Measurements from ENCODE around the gene FUT2.

The FUT2 gene

DNA sequence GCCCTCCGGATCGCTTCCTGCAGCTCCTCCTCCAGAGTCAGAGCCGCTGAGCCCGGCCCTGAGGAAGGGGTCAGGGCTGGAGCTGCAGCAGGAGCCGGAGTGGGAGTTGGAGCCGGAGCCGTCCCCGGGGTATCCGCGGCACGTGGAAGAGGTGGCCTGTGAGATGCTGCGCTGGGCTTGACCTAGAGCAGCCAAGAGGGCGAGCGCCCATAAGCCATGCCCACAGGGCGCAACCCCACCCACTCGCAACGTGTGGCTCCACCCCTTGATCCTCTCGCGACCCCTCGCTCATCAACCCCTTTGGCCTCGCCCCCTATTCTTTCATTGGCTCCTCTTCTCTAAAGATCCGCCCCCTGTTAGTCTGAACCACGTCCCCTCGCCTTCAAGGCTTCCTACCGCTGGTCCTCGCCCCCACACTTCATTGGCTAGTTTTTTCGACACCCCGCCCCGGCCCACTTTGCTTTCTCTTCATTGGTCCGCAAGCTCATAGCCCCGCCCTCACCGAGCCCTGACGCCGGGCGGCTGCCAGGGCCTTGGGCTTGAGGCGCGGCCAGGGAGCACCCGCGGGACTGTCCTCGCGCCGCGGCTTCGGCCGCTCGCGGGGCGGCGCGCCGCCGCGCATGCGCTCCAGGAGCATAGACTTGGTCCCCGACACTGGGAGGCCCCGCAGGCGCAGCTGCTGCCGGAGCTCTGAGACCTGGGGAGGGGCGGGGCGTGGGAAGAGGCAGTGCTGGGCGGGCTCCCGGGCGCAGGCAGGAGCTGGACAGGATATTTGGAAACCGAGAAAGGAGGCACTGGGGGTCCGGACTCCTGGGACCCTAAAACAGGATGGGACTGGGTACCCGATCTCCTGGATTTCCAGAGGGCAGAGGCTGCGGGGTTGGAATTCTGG lies 18.3 kb downstream of the FUT2 start (continued):
- TF ChIP-seq ZNF391 (tag by site-specific recombination; IDR thresholded peaks at IDR 0.05; ENCODE audit: borderline replicate concordance, low read depth) (no peak), WT1 (tag by site-specific recombination; IDR thresholded peaks at IDR 0.05) (no peak), KLF16 (tag by site-specific recombination; IDR thresholded peaks at IDR 0.05) (peak; percentile 90), ZNF600 (tag by site-specific recombination; IDR thresholded peaks at IDR 0.05) (peak; percentile 15; the same call in 1 of the 2 replicates), ZNF16 (tag by site-specific recombination; IDR thresholded peaks at IDR 0.05; ENCODE audit: low read depth) (no peak), ZNF138 (tag by site-specific recombination; IDR thresholded peaks at IDR 0.05; ENCODE audit: borderline replicate concordance) (no peak), PRDM1 (tag by site-specific recombination; IDR thresholded peaks at IDR 0.05) (no peak), ZNF169 (tag by site-specific recombination; IDR thresholded peaks at IDR 0.05) (no peak), ZNF248 (tag by site-specific recombination; IDR thresholded peaks at IDR 0.05) (no peak), ZFP41 (tag by site-specific recombination; IDR thresholded peaks at IDR 0.05; ENCODE audit: borderline replicate concordance) (no peak), ZNF416 (tag by site-specific recombination; IDR thresholded peaks at IDR 0.05) (no peak), ZNF664 (tag by site-specific recombination; IDR thresholded peaks at IDR 0.05) (no peak), ZNF404 (tag by site-specific recombination; IDR thresholded peaks at IDR 0.05) (no peak), ZSCAN23 (tag by site-specific recombination; IDR thresholded peaks at IDR 0.05) (no peak), ZNF133 (tag by site-specific recombination; IDR thresholded peaks at IDR 0.05) (no peak), ZNF473 (tag by site-specific recombination; IDR thresholded peaks at IDR 0.05) (no peak)
- TF ChIP-seq, protein P1, sequence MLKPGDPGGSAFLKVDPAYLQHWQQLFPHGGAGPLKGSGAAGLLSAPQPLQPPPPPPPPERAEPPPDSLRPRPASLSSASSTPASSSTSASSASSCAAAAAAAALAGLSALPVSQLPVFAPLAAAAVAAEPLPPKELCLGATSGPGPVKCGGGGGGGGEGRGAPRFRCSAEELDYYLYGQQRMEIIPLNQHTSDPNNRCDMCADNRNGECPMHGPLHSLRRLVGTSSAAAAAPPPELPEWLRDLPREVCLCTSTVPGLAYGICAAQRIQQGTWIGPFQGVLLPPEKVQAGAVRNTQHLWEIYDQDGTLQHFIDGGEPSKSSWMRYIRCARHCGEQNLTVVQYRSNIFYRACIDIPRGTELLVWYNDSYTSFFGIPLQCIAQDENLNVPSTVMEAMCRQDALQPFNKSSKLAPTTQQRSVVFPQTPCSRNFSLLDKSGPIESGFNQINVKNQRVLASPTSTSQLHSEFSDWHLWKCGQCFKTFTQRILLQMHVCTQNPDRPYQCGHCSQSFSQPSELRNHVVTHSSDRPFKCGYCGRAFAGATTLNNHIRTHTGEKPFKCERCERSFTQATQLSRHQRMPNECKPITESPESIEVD (tag by site-specific recombination; IDR thresholded peaks at IDR 0.05), result no peak
- TF ChIP-seq, protein P2, sequence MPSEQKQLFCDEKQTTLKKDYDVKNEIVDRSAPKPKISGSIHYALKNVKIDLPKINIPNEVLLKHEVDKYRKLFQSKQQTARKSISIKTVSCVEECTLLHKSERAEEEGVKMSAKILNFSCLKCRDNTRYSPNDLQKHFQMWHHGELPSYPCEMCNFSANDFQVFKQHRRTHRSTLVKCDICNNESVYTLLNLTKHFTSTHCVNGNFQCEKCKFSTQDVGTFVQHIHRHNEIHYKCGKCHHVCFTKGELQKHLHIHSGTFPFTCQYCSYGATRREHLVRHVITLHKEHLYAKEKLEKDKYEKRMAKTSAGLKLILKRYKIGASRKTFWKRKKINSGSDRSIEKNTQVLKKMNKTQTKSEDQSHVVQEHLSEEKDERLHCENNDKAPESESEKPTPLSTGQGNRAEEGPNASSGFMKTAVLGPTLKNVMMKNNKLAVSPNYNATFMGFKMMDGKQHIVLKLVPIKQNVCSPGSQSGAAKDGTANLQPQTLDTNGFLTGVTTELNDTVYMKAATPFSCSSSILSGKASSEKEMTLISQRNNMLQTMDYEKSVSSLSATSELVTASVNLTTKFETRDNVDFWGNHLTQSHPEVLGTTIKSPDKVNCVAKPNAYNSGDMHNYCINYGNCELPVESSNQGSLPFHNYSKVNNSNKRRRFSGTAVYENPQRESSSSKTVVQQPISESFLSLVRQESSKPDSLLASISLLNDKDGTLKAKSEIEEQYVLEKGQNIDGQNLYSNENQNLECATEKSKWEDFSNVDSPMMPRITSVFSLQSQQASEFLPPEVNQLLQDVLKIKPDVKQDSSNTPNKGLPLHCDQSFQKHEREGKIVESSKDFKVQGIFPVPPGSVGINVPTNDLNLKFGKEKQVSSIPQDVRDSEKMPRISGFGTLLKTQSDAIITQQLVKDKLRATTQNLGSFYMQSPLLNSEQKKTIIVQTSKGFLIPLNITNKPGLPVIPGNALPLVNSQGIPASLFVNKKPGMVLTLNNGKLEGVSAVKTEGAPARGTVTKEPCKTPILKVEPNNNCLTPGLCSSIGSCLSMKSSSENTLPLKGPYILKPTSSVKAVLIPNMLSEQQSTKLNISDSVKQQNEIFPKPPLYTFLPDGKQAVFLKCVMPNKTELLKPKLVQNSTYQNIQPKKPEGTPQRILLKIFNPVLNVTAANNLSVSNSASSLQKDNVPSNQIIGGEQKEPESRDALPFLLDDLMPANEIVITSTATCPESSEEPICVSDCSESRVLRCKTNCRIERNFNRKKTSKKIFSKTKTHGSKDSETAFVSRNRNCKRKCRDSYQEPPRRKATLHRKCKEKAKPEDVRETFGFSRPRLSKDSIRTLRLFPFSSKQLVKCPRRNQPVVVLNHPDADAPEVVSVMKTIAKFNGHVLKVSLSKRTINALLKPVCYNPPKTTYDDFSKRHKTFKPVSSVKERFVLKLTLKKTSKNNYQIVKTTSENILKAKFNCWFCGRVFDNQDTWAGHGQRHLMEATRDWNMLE (tag by site-specific recombination; conservative IDR thresholded peaks at IDR 0.05; ENCODE audit: low read depth), result no peak
- TF ChIP-seq, protein P3, sequence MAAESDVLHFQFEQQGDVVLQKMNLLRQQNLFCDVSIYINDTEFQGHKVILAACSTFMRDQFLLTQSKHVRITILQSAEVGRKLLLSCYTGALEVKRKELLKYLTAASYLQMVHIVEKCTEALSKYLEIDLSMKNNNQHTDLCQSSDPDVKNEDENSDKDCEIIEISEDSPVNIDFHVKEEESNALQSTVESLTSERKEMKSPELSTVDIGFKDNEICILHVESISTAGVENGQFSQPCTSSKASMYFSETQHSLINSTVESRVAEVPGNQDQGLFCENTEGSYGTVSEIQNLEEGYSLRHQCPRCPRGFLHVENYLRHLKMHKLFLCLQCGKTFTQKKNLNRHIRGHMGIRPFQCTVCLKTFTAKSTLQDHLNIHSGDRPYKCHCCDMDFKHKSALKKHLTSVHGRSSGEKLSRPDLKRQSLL (tag by site-specific recombination; IDR thresholded peaks at IDR 0.05), result peak; percentile 90
- TF ChIP-seq, protein P4, sequence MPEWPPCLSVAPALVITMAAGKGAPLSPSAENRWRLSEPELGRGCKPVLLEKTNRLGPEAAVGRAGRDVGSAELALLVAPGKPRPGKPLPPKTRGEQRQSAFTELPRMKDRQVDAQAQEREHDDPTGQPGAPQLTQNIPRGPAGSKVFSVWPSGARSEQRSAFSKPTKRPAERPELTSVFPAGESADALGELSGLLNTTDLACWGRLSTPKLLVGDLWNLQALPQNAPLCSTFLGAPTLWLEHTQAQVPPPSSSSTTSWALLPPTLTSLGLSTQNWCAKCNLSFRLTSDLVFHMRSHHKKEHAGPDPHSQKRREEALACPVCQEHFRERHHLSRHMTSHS (tag by site-specific recombination; IDR thresholded peaks at IDR 0.05), result no peak
- TF ChIP-seq, protein P5, sequence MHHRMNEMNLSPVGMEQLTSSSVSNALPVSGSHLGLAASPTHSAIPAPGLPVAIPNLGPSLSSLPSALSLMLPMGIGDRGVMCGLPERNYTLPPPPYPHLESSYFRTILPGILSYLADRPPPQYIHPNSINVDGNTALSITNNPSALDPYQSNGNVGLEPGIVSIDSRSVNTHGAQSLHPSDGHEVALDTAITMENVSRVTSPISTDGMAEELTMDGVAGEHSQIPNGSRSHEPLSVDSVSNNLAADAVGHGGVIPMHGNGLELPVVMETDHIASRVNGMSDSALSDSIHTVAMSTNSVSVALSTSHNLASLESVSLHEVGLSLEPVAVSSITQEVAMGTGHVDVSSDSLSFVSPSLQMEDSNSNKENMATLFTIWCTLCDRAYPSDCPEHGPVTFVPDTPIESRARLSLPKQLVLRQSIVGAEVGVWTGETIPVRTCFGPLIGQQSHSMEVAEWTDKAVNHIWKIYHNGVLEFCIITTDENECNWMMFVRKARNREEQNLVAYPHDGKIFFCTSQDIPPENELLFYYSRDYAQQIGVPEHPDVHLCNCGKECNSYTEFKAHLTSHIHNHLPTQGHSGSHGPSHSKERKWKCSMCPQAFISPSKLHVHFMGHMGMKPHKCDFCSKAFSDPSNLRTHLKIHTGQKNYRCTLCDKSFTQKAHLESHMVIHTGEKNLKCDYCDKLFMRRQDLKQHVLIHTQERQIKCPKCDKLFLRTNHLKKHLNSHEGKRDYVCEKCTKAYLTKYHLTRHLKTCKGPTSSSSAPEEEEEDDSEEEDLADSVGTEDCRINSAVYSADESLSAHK (tag by site-specific recombination; IDR thresholded peaks at IDR 0.05), result no peak
- TF ChIP-seq, protein P6, sequence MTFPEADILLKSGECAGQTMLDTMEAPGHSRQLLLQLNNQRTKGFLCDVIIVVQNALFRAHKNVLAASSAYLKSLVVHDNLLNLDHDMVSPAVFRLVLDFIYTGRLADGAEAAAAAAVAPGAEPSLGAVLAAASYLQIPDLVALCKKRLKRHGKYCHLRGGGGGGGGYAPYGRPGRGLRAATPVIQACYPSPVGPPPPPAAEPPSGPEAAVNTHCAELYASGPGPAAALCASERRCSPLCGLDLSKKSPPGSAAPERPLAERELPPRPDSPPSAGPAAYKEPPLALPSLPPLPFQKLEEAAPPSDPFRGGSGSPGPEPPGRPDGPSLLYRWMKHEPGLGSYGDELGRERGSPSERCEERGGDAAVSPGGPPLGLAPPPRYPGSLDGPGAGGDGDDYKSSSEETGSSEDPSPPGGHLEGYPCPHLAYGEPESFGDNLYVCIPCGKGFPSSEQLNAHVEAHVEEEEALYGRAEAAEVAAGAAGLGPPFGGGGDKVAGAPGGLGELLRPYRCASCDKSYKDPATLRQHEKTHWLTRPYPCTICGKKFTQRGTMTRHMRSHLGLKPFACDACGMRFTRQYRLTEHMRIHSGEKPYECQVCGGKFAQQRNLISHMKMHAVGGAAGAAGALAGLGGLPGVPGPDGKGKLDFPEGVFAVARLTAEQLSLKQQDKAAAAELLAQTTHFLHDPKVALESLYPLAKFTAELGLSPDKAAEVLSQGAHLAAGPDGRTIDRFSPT (tag by site-specific recombination; IDR thresholded peaks at IDR 0.05), result peak; percentile 66
- TF ChIP-seq, protein P7, sequence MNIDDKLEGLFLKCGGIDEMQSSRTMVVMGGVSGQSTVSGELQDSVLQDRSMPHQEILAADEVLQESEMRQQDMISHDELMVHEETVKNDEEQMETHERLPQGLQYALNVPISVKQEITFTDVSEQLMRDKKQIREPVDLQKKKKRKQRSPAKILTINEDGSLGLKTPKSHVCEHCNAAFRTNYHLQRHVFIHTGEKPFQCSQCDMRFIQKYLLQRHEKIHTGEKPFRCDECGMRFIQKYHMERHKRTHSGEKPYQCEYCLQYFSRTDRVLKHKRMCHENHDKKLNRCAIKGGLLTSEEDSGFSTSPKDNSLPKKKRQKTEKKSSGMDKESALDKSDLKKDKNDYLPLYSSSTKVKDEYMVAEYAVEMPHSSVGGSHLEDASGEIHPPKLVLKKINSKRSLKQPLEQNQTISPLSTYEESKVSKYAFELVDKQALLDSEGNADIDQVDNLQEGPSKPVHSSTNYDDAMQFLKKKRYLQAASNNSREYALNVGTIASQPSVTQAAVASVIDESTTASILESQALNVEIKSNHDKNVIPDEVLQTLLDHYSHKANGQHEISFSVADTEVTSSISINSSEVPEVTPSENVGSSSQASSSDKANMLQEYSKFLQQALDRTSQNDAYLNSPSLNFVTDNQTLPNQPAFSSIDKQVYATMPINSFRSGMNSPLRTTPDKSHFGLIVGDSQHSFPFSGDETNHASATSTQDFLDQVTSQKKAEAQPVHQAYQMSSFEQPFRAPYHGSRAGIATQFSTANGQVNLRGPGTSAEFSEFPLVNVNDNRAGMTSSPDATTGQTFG (tag by site-specific recombination; IDR thresholded peaks at IDR 0.05; ENCODE audit: borderline replicate concordance), result no peak

Measured in HEK293 (cell line).